Sigmoid colon (tissue), 4 donors: Measurements from ENCODE around the gene POMP.

Experiments
- EP300 ChIP-seq, 4 donors: sonication (generic); formaldehyde crosslinking; IDR thresholded peaks; one replicate each; pipeline ENCODE4 v1.6.1; 2017; ENCODE audit warnings: antibody characterized with exemption in 4 of 4
- POLR2A ChIP-seq, 2 donors: fragments of 450-650 bp; IDR thresholded peaks; one replicate each; pipeline ENCODE4 v1.6.1; 2016; ENCODE audit warnings: antibody characterized with exemption in 2 of 2, mild to moderate bottlenecking in 2 of 2, moderate library complexity in 2 of 2
- POLR2AphosphoS5 ChIP-seq, 4 donors: sonication (generic); formaldehyde crosslinking; IDR thresholded peaks; one replicate each; pipeline ENCODE4 v1.6.1; 2017; ENCODE audit warnings: antibody characterized with exemption in 4 of 4
- TF ChIP-seq, protein P1 (sequence below), 4 experiments: fragments of 450-650 bp in 3 of 4; fragments of 200-600 bp in 1 of 4; IDR thresholded peaks; one replicate each; pipeline ENCODE4 v1.5.1; 2016 to 2019; ENCODE audit warnings: antibody characterized with exemption in 4 of 4, mild to moderate bottlenecking in 3 of 4, moderate library complexity in 2 of 4

DNA sequence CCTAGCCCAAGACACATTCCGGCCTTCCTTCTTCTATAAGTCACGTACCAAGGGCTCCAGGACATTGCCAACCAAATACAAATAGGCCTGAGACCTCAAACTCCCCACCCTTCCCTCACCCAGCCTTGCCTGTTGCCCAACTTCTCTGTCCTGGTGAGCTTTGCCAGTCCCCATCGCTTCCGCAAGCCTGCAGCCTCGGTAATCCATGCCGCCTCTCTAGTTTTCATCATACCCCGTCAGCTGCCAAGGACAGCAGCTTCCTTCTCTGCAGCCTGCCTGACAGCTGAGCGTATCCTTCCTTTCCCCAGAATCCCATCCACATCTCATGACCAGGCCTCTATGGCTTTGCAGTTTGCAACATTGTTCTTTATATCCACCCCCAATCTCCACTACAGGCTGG lies 36.6 kb upstream of the POMP start:
- TF ChIP-seq, protein P1, sequence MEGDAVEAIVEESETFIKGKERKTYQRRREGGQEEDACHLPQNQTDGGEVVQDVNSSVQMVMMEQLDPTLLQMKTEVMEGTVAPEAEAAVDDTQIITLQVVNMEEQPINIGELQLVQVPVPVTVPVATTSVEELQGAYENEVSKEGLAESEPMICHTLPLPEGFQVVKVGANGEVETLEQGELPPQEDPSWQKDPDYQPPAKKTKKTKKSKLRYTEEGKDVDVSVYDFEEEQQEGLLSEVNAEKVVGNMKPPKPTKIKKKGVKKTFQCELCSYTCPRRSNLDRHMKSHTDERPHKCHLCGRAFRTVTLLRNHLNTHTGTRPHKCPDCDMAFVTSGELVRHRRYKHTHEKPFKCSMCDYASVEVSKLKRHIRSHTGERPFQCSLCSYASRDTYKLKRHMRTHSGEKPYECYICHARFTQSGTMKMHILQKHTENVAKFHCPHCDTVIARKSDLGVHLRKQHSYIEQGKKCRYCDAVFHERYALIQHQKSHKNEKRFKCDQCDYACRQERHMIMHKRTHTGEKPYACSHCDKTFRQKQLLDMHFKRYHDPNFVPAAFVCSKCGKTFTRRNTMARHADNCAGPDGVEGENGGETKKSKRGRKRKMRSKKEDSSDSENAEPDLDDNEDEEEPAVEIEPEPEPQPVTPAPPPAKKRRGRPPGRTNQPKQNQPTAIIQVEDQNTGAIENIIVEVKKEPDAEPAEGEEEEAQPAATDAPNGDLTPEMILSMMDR (IDR thresholded peaks at IDR 0.05), result no peak
- TF ChIP-seq POLR2AphosphoS5 (IDR thresholded peaks at IDR 0.05) (peak in 1 of 4 donors; percentile 19), POLR2A (IDR thresholded peaks at IDR 0.05) (no peak), EP300 (IDR thresholded peaks at IDR 0.05) (no peak)
